HCT116 (cell line): ENCODE results near the gene DOCK1. TPM values are rescaled to one million over a fixed set of nuclear protein-coding genes. Genes with fewer than 3 reads are reported as not detected.

Experiments used
- ATAC-seq: fragments of 200-7000 bp; cut with Tn5 transposase; 2 replicates; pipeline ENCODE4 v1.9.1; 2020; ENCODE audit warnings: mild to moderate bottlenecking, moderate library complexity
- BruUV-seq: library from RNA; stranded (reverse); fragments of 400-500 nt; replicated peaks from 2 replicates; lab custom pipeline; 2021; lab: Mats Ljungman, UMichigan
- CTCF ChIA-PET: fragments of 300-600 bp; sonication (Branson Sonifier 250); formaldehyde crosslinking; loops from one replicate; lab custom pipeline; 2021; ENCODE audit warnings: antibody characterized with exemption; lab: Charles Lee
- POLR2A ChIA-PET: fragments of 300-600, 350-600 bp; sonication (Branson Sonifier 250); formaldehyde crosslinking; loops from one replicate; lab custom pipeline; 2021; ENCODE audit warnings: antibody characterized with exemption; lab: Charles Lee
- RAD21 ChIA-PET, 2 experiments: fragments of 300-600 bp; sonication (Branson Sonifier 250); formaldehyde crosslinking; loops; one replicate each; lab custom pipeline; 2023; ENCODE audit warnings: low total read pairs in 2 of 2; ENCODE audit not compliant: uncharacterized antibody in 2 of 2, unreplicated experiment in 2 of 2, low non-redundant PET in 1 of 2; lab: Charles Lee
- DNase-seq: peaks from one replicate; pipeline ENCODE4 v3.0.0-alpha.2; 2010; ENCODE audit warnings: low read depth, low spot score
- H2AFZ ChIP-seq: fragments of 200-600 bp; shearing (Covaris generic), sonication (generic); 2 replicates; pipeline ENCODE4 v1.6.1; 2017; ENCODE audit warnings: low read depth, mixed run types, mixed read lengths, antibody characterized with exemption, low read length; ENCODE audit not compliant: poor library complexity, severe bottlenecking
- H3K27ac ChIP-seq: 2 replicates; pipeline ENCODE4 v1.5.1; 2012; ENCODE audit warnings: low read depth, low read length
- H3K27me3 ChIP-seq: fragments of 200-600 bp; sonication (generic); 2 replicates; pipeline ENCODE4 v1.6.1; 2016; ENCODE audit warnings: mixed run types, low read length, mixed read lengths; ENCODE audit not compliant: insufficient read depth
- H3K36me3 ChIP-seq, 2 experiments: fragments of 200-500 bp in 1 of 2; fragments of 200-600 bp in 1 of 2; sonication (Bioruptor generic) in 1 of 2; sonication (generic) in 1 of 2; 2 replicates each; pipeline versions ENCODE4 v1.5.1 to v1.6.1; 2014 to 2016; ENCODE audit warnings: low read length in 2 of 2, inconsistent platforms in 1 of 2, mixed read lengths in 1 of 2, mixed run types in 1 of 2; ENCODE audit not compliant: insufficient read depth in 2 of 2, control insufficient read depth in 1 of 2
- H3K4me1 ChIP-seq, 2 experiments: fragments of 200-600 bp in 1 of 2; sonication (generic) in 1 of 2; 2 replicates each; pipeline versions ENCODE4 v1.5.1 to v1.6.1; 2012 to 2017; ENCODE audit warnings: low read length in 2 of 2, inconsistent platforms in 1 of 2, mild to moderate bottlenecking in 1 of 2, mixed read lengths in 1 of 2, mixed run types in 1 of 2, moderate library complexity in 1 of 2; ENCODE audit not compliant: insufficient read depth in 2 of 2, control insufficient read depth in 1 of 2
- H3K4me2 ChIP-seq: fragments of 200-600 bp; sonication (generic); 2 replicates; pipeline ENCODE4 v1.6.1; 2017; ENCODE audit warnings: mixed run types, low read length, mixed read lengths
- H3K4me3 ChIP-seq, 2 experiments: fragments of 200-600 bp in 1 of 2; sonication (generic) in 1 of 2; replicated peaks in 1 of 2; 2 replicates each; pipeline ENCODE4 v1.5.1; 2011 to 2016; ENCODE audit warnings: low read length in 2 of 2, control low read depth in 1 of 2, low read depth in 1 of 2, mild to moderate bottlenecking in 1 of 2, mixed read lengths in 1 of 2, mixed run types in 1 of 2
- H3K79me2 ChIP-seq: fragments of 200-600 bp; sonication (generic); 2 replicates; pipeline ENCODE4 v1.6.1; 2017; ENCODE audit warnings: mild to moderate bottlenecking, mixed run types, low read length, moderate library complexity, mixed read lengths; ENCODE audit not compliant: insufficient read depth
- H3K9ac ChIP-seq: fragments of 200-600 bp; sonication (generic); 2 replicates; pipeline ENCODE4 v1.6.1; 2016; ENCODE audit warnings: low read length, mixed read lengths
- H3K9me2 ChIP-seq: fragments of 200-600 bp; sonication (generic), shearing (Covaris generic); 2 replicates; pipeline ENCODE4 v1.6.1; 2017; ENCODE audit warnings: mixed run types, mild to moderate bottlenecking, moderate library complexity; ENCODE audit not compliant: insufficient read depth
- H3K9me3 ChIP-seq, 2 experiments: fragments of 200-500 bp in 1 of 2; fragments of 200-600 bp in 1 of 2; sonication (Bioruptor generic) in 1 of 2; sonication (generic) in 1 of 2; 2 replicates each; pipeline ENCODE4 v1.6.1; 2014 to 2017; ENCODE audit warnings: low read length in 2 of 2, mixed read lengths in 2 of 2, inconsistent platforms in 1 of 2, low read depth in 1 of 2, mild to moderate bottlenecking in 1 of 2, mixed run types in 1 of 2, moderate library complexity in 1 of 2; ENCODE audit not compliant: control insufficient read depth in 1 of 2, insufficient read depth in 1 of 2
- H4K20me1 ChIP-seq: fragments of 200-600 bp; sonication (generic), shearing (Covaris generic); 2 replicates; pipeline ENCODE4 v1.6.1; 2017; ENCODE audit warnings: mixed run types, mild to moderate bottlenecking, moderate library complexity; ENCODE audit not compliant: insufficient read depth
- CEBPB ChIP-seq: IDR thresholded peaks from 2 replicates; pipeline ENCODE4 v1.6.1; 2012; ENCODE audit warnings: low read depth
- EZH2 ChIP-seq: fragments of 200-600 bp; sonication (generic); IDR thresholded peaks from 2 replicates; pipeline ENCODE4 v1.6.1; 2017; ENCODE audit warnings: antibody characterized with exemption, mixed run types
- EZH2phosphoT487 ChIP-seq: fragments of 200-600 bp; IDR thresholded peaks from 2 replicates; pipeline ENCODE4 v1.6.1; 2018; ENCODE audit warnings: antibody characterized with exemption, borderline replicate concordance
- JUND ChIP-seq: IDR thresholded peaks from 2 replicates; pipeline ENCODE4 v1.6.1; 2012
- POLR2A ChIP-seq: IDR thresholded peaks from 2 replicates; pipeline ENCODE4 v1.7.0; 2011; ENCODE audit warnings: borderline replicate concordance; ENCODE audit not compliant: insufficient read depth, insufficient read length; ENCODE audit errors: extremely low read depth
- POLR2AphosphoS5 ChIP-seq: IDR thresholded peaks from 2 replicates; pipeline ENCODE4 v1.6.1; 2011; ENCODE audit warnings: mild to moderate bottlenecking, low read depth, low read length, moderate library complexity
- RAD21 ChIP-seq: IDR thresholded peaks from 2 replicates; pipeline ENCODE4 v1.6.1; 2012; ENCODE audit warnings: low read depth, mild to moderate bottlenecking
- YY1 ChIP-seq: IDR thresholded peaks from 2 replicates; pipeline ENCODE4 v1.6.1; 2011; ENCODE audit warnings: low read length, low read depth, moderate library complexity, mild to moderate bottlenecking; ENCODE audit not compliant: insufficient replicate concordance; ENCODE audit errors: extremely low read depth
- ZNF274 ChIP-seq: fragments of 200-500 bp; sonication (Bioruptor generic); IDR thresholded peaks from 2 replicates; pipeline ENCODE4 v1.6.1; 2014; ENCODE audit warnings: mild to moderate bottlenecking, low read depth, low read length, inconsistent platforms
- intact Hi-C: fragments of 100-400 bp; cut with micrococcal nuclease; formaldehyde crosslinking; loops from 2 replicates; pipeline ENCODE4 v1.10.0; 2022
- total RNA-seq: library from RNA; stranded (reverse); gene quantifications from one replicate; pipeline ENCODE4 v1.2.1, GENCODE V29; 2021; ENCODE audit not compliant: unreplicated experiment
- TF ChIP-seq, protein P1 (sequence below), 3 experiments: fragments of 200-600 bp in 1 of 3; sonication (generic) in 1 of 3; IDR thresholded peaks in 2 of 3; conservative IDR thresholded peaks in 1 of 3; 2 replicates each; pipeline ENCODE4 v1.5.1; 2012 to 2017; ENCODE audit warnings: low read depth in 2 of 3, low read length in 2 of 3, antibody characterized with exemption in 1 of 3, borderline replicate concordance in 1 of 3, control low read depth in 1 of 3, mild to moderate bottlenecking in 1 of 3, mixed read lengths in 1 of 3, mixed run types in 1 of 3, moderate library complexity in 1 of 3; ENCODE audit not compliant: insufficient read depth in 1 of 3
- TF ChIP-seq, protein P2 (sequence below): IDR thresholded peaks from 2 replicates; pipeline ENCODE4 v1.6.1; 2012
- TF ChIP-seq, protein P3 (sequence below): IDR thresholded peaks from 2 replicates; pipeline ENCODE4 v1.6.1; 2011; ENCODE audit warnings: mild to moderate bottlenecking, low read length, moderate library complexity; ENCODE audit not compliant: insufficient replicate concordance; ENCODE audit errors: extremely low read depth
- TF ChIP-seq, protein P4 (sequence below): IDR thresholded peaks from 2 replicates; pipeline ENCODE4 v1.6.1; 2012

The DOCK1 gene
- total RNA-seq, 1 experiment from 2014 or later, result 46.5 TPM

DNA sequence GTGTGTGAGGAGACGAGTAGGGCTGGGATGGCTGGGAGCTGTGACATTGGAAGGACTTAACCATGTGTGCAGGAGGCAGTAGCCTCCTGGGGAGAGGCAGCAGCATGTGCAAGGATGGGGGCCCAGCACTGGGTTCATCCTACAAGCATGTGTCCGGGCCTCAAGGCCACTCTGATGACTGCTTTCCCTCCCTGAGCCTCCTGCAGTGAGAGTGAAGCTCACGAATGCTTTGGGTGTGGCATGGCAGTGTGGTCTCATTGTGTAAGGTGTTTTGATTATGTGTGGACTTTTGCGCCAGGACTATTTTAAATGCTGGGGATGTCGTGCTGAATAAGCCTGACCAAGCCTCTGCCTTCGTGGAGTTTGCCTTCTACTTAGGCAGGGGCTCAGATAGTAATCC, 413.2 kb downstream of the DOCK1 start:
- H3K4me3 ChIP-seq, result no peak overlapping the region
- POLR2A ChIA-PET, result no interaction called here
- H3K4me1 ChIP-seq, result no peaks in the 10 kb centered on the region
- no peak overlapping the region for H2AFZ ChIP-seq
- no peak for TF ChIP-seq YY1
- TF ChIP-seq, protein P1, sequence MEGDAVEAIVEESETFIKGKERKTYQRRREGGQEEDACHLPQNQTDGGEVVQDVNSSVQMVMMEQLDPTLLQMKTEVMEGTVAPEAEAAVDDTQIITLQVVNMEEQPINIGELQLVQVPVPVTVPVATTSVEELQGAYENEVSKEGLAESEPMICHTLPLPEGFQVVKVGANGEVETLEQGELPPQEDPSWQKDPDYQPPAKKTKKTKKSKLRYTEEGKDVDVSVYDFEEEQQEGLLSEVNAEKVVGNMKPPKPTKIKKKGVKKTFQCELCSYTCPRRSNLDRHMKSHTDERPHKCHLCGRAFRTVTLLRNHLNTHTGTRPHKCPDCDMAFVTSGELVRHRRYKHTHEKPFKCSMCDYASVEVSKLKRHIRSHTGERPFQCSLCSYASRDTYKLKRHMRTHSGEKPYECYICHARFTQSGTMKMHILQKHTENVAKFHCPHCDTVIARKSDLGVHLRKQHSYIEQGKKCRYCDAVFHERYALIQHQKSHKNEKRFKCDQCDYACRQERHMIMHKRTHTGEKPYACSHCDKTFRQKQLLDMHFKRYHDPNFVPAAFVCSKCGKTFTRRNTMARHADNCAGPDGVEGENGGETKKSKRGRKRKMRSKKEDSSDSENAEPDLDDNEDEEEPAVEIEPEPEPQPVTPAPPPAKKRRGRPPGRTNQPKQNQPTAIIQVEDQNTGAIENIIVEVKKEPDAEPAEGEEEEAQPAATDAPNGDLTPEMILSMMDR (IDR thresholded peaks at IDR 0.05 in 2 of 3, conservative IDR thresholded peaks at IDR 0.05 in 1 of 3; ENCODE audit: borderline replicate concordance in 1 of 3, insufficient read depth in 1 of 3, low read depth in 2 of 3, low read length in 2 of 3), result no peak
- TF ChIP-seq, protein P2, sequence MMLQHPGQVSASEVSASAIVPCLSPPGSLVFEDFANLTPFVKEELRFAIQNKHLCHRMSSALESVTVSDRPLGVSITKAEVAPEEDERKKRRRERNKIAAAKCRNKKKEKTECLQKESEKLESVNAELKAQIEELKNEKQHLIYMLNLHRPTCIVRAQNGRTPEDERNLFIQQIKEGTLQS, result no peak
- TF ChIP-seq, protein P3, sequence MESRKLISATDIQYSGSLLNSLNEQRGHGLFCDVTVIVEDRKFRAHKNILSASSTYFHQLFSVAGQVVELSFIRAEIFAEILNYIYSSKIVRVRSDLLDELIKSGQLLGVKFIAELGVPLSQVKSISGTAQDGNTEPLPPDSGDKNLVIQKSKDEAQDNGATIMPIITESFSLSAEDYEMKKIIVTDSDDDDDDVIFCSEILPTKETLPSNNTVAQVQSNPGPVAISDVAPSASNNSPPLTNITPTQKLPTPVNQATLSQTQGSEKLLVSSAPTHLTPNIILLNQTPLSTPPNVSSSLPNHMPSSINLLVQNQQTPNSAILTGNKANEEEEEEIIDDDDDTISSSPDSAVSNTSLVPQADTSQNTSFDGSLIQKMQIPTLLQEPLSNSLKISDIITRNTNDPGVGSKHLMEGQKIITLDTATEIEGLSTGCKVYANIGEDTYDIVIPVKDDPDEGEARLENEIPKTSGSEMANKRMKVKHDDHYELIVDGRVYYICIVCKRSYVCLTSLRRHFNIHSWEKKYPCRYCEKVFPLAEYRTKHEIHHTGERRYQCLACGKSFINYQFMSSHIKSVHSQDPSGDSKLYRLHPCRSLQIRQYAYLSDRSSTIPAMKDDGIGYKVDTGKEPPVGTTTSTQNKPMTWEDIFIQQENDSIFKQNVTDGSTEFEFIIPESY, result no peak
- TF ChIP-seq, protein P4, sequence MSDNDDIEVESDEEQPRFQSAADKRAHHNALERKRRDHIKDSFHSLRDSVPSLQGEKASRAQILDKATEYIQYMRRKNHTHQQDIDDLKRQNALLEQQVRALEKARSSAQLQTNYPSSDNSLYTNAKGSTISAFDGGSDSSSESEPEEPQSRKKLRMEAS, result no peak
- TF ChIP-seq POLR2A, result no peak
- no peak for TF ChIP-seq CEBPB
- TF ChIP-seq EZH2, result no peak
- TF ChIP-seq JUND, result no peak
- TF ChIP-seq RAD21, result no peak
- TF ChIP-seq EZH2phosphoT487, result no peak
- no peak for TF ChIP-seq ZNF274
- no peak for TF ChIP-seq POLR2AphosphoS5
- no peaks in the 10 kb centered on the region for H3K36me3 ChIP-seq
- DNase-seq, result no peak
- no peaks in the 10 kb centered on the region for H3K9me3 ChIP-seq
- H3K4me2 ChIP-seq, result no peak overlapping the region
- RAD21 ChIA-PET, result no interaction called here
- H3K9me2 ChIP-seq, result no peaks in the 10 kb centered on the region
- ATAC-seq, result no peak
- H3K27ac ChIP-seq, result no peak overlapping the region
- no TSS peak for BruUV-seq
- no peaks in the 10 kb centered on the region for H4K20me1 ChIP-seq
- CTCF ChIA-PET, result no interaction called here
- intact Hi-C loops, result no loop called here
- H3K27me3 ChIP-seq, result no peaks in the 10 kb centered on the region
- no peaks in the 10 kb centered on the region for H3K79me2 ChIP-seq
- H3K9ac ChIP-seq, result no peak overlapping the region
